ENCODE data around the gene DNM3.

Gene DNM3

GRCh38 chr1:172120381-172120780, 279.1 kb downstream of the DNM3 start:
- DNase-seq, result no peak

- no peak for DNase-seq
Observed at GRCh38 chr1:172121081-172121717, 279.9 kb downstream of the DNM3 start.

- no peak for DNase-seq
Observed at GRCh38 chr1:172122381-172122780, 281.1 kb downstream of the DNM3 start.

- no peak for DNase-seq
Observed at GRCh38 chr1:172125250-172125649, 284.0 kb downstream of the DNM3 start.

- no peak for DNase-seq
Observed at GRCh38 chr1:172125812-172126430, 284.6 kb downstream of the DNM3 start.

GRCh38 chr1:172132836-172133235, 291.5 kb downstream of the DNM3 start:
- no peak for DNase-seq

GRCh38 chr1:172134087-172134731, 292.9 kb downstream of the DNM3 start:
- DNase-seq, result no peak

- DNase-seq, result no peak
Observed at GRCh38 chr1:172135076-172135672, 293.9 kb downstream of the DNM3 start.

GRCh38 chr1:172135978-172136610, 294.8 kb downstream of the DNM3 start:
- no peak for DNase-seq

GRCh38 chr1:172136925-172137324, 295.6 kb downstream of the DNM3 start:
- DNase-seq, result no peak

GRCh38 chr1:172137703-172138454, 296.6 kb downstream of the DNM3 start:
- DNase-seq, result no peak

GRCh38 chr1:172138634-172139033, 297.3 kb downstream of the DNM3 start:
- no peak for DNase-seq

- DNase-seq, result no peak
Observed at GRCh38 chr1:172139196-172139595, 297.9 kb downstream of the DNM3 start.

- no peak for DNase-seq
Observed at GRCh38 chr1:172140072-172140471, 298.8 kb downstream of the DNM3 start.

GRCh38 chr1:172140591-172140990, 299.3 kb downstream of the DNM3 start:
- DNase-seq, result no peak

- DNase-seq, result no peak
Observed at GRCh38 chr1:172141341-172141881, 300.1 kb downstream of the DNM3 start.

GRCh38 chr1:172142324-172142723, 301.0 kb downstream of the DNM3 start:
- no peak for DNase-seq

GRCh38 chr1:172143384-172144055, 302.2 kb downstream of the DNM3 start:
- DNase-seq, result no peak

- no peak for DNase-seq
Observed at GRCh38 chr1:172144445-172145061, 303.3 kb downstream of the DNM3 start.

- DNase-seq, result no peak
Observed at GRCh38 chr1:172145231-172145651, 303.9 kb downstream of the DNM3 start.

- DNase-seq, result no peak
Observed at GRCh38 chr1:172145656-172146055, 304.4 kb downstream of the DNM3 start.
